Measurements from ENCODE around the gene MYL6B. TPM values are rescaled to one million over a fixed set of nuclear protein-coding genes. Genes with fewer than 3 reads are reported as not detected.
"Not testable (repeated sequence)": the region's sequence is repeated elsewhere in the genome, so short reads cannot be mapped to it uniquely, and the experiment has no call there.

The MYL6B gene
- total RNA-seq, 4 donors from 2014 or later, result 25.8 to 42.4 (median 31.8) TPM

GRCh38 chr12:56153678-56154065 is 1.3 kb downstream of the MYL6B start:
- DNase-seq (ENCODE audit: low spot score), result no peak
- no peak for ATAC-seq (ENCODE audit: low FRiP score)
- TF ChIP-seq, protein P1, sequence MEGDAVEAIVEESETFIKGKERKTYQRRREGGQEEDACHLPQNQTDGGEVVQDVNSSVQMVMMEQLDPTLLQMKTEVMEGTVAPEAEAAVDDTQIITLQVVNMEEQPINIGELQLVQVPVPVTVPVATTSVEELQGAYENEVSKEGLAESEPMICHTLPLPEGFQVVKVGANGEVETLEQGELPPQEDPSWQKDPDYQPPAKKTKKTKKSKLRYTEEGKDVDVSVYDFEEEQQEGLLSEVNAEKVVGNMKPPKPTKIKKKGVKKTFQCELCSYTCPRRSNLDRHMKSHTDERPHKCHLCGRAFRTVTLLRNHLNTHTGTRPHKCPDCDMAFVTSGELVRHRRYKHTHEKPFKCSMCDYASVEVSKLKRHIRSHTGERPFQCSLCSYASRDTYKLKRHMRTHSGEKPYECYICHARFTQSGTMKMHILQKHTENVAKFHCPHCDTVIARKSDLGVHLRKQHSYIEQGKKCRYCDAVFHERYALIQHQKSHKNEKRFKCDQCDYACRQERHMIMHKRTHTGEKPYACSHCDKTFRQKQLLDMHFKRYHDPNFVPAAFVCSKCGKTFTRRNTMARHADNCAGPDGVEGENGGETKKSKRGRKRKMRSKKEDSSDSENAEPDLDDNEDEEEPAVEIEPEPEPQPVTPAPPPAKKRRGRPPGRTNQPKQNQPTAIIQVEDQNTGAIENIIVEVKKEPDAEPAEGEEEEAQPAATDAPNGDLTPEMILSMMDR (IDR thresholded peaks at IDR 0.05), result no peak

GRCh38 chr12:56154246-56154771 is 1.9 kb downstream of the MYL6B start:
- TF ChIP-seq, protein P1 (IDR thresholded peaks at IDR 0.05), result no peak
- no peak for ATAC-seq (ENCODE audit: low FRiP score)
- DNase-seq (ENCODE audit: low spot score), result no peak

GRCh38 chr12:56154818-56155217 is 2.4 kb downstream of the MYL6B start:
- DNase-seq (ENCODE audit: low spot score) (no peak), ATAC-seq (ENCODE audit: low FRiP score) (no peak)
- TF ChIP-seq, protein P1 (IDR thresholded peaks at IDR 0.05), result no peak

- TF ChIP-seq, protein P1 (IDR thresholded peaks at IDR 0.05), result no peak
- no peak for ATAC-seq (ENCODE audit: low FRiP score)
- no peak for DNase-seq (ENCODE audit: low spot score)
Measured at GRCh38 chr12:56155256-56155845, 3.0 kb downstream of the MYL6B start.

DNA sequence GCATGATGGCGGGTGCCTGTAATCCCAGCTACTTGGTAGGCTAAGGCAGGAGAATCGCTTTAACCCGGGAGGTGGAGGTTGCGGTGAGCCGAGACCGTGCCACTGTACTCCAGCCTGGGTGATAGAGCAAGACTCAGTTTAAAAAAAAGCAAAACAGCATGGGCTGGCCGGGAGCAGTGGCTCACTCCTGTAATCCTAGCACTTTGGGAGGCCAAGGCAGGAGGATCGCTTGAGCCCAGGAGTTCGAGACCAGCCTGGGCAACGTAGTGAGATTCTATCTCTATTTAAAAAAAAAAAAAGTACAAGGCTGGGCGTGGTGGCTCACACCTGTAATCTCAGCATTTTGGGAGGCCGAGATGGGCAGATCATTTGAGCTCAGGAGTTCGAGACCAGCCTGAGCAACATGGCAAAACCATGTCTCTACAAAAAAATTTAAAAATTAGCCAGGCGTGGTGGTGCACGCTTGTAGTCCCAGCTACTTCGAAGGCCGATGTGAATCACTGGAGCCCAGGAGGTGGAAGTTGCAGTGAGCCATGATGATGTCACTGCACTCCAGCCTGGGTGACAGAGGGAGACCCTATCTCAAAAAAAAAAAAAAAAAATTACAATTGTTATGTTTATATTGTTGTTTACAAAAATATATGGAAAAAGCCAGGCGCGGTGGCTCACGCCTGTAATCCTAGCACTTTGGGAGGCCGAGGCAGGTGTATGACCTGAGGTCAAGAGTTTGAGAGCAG is 4.2 kb downstream of the MYL6B start:
- not testable (repeated sequence) for DNase-seq (ENCODE audit: low spot score); ATAC-seq (ENCODE audit: low FRiP score)

DNA sequence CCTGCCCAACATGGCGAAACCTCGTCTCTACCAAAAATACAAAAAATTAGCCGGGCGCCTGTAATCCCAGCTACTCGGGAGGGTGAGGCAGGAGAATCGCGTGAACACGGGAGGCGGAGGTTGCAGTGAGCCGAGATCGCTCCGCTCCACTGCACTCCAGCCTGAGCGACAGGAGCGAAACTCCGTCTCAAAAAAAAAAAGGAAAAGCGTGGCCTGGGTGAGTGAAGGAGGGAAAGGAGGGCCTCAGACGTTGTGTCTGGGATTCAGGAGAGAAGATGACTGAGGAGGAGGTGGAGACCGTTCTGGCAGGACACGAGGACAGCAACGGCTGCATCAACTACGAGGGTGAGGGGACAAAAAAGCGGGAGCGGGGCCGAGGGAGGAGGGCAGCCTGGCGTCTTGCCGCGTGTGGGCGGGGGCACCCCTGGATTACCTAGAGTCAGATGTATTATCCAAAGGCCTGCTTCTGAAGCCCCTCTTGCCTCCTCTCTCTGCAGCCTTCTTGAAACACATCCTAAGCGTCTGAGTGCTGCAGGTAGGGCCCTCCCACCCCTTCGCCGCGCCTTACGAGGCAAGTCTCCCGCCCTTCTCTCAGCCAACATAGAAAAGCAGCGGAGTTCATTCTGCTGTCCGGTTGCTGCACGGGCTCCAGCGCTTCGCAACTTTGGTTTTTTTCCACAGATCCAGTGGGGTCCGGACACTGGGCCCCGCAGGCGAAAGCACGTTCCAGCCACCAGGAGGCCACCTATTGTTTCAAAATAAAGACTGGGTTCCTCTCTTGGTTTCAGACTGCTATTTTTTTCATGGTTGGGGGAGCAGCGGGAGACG is 5.0 kb downstream of the MYL6B start:
- DNase-seq (ENCODE audit: low spot score) (peak; percentile 47), ATAC-seq (ENCODE audit: low FRiP score) (peak; percentile 46)
- TF ChIP-seq, protein P1 (IDR thresholded peaks at IDR 0.05), result peak in 1 of 3 donors; percentile 61
